ENCODE results near the gene GNPTG. TPM values are rescaled to one million over a fixed set of nuclear protein-coding genes. Genes with fewer than 3 reads are reported as not detected.

GNPTG gene
- total and polyA plus RNA-seq, 2 of the 13 experiments (the other 11 are each of a cell fraction or from before 2014, with no cell fraction given): 22.7 to 71.1 TPM

- no peak for TF ChIP-seq ZBTB26 (CRISPR knock-in tag; IDR thresholded peaks at IDR 0.05; ENCODE audit: borderline replicate concordance)
- TF ChIP-seq HMGXB4 (CRISPR knock-in tag; IDR thresholded peaks at IDR 0.05; ENCODE audit: borderline replicate concordance in 1 of 2, low read depth in 1 of 2): 0 out of 4 replicates have a peak, but pooled peaks of 1 of the 2 experiments have one; percentile 10
- no peak for TF ChIP-seq MYNN (CRISPR knock-in tag; IDR thresholded peaks at IDR 0.05; ENCODE audit: low read depth)
- no peak for TF ChIP-seq ZNF703 (CRISPR knock-in tag; IDR thresholded peaks at IDR 0.05; ENCODE audit: borderline replicate concordance)
- no peak; the same call in 1 of the 2 replicates for TF ChIP-seq HOXA3 (CRISPR knock-in tag; IDR thresholded peaks at IDR 0.05)
- peak; percentile 59 for TF ChIP-seq RBM39 (IDR thresholded peaks at IDR 0.05; ENCODE audit: low read depth, low read length, poor library complexity, severe bottlenecking)
- TF ChIP-seq ZNF230 (CRISPR knock-in tag; IDR thresholded peaks at IDR 0.05): no peak
- no peak for TF ChIP-seq ZNF234 (CRISPR knock-in tag; conservative IDR thresholded peaks at IDR 0.05)
- TF ChIP-seq KAT7 (CRISPR knock-in tag; IDR thresholded peaks at IDR 0.05; ENCODE audit: borderline replicate concordance): no peak
- TF ChIP-seq BORCS8-MEF2B (CRISPR knock-in tag; IDR thresholded peaks at IDR 0.05): no peak
- peak; percentile 52; the same call in 1 of the 2 replicates for TF ChIP-seq ZNF709 (CRISPR knock-in tag; IDR thresholded peaks at IDR 0.05)
- peak; percentile 44 for TF ChIP-seq ZNF225 (CRISPR knock-in tag; IDR thresholded peaks at IDR 0.05)
- no peak for TF ChIP-seq HNF1A (IDR thresholded peaks at IDR 0.05; ENCODE audit: low read depth)
- TF ChIP-seq HNF1A (CRISPR knock-in tag; IDR thresholded peaks at IDR 0.05; ENCODE audit: borderline replicate concordance): no peak
- no peak; the same call in none of the 2 replicates for TF ChIP-seq TBX2 (CRISPR knock-in tag; IDR thresholded peaks at IDR 0.05; ENCODE audit: borderline replicate concordance)
- no peak for TF ChIP-seq BATF2 (CRISPR knock-in tag; IDR thresholded peaks at IDR 0.05)
- TF ChIP-seq ZFP62 (CRISPR knock-in tag; IDR thresholded peaks at IDR 0.05): no peak
- TF ChIP-seq GATA4 (IDR thresholded peaks at IDR 0.05; ENCODE audit: borderline replicate concordance, low read depth): no peak; the same call in 1 of the 2 replicates
- no peak for TF ChIP-seq ZNF333 (CRISPR knock-in tag; IDR thresholded peaks at IDR 0.05; ENCODE audit: borderline replicate concordance)
- no peak for TF ChIP-seq TSC22D2 (CRISPR knock-in tag; IDR thresholded peaks at IDR 0.05; ENCODE audit: borderline replicate concordance)
- no peak for TF ChIP-seq NFIC (IDR thresholded peaks at IDR 0.05; ENCODE audit: low read length)
Measured at GRCh38 chr16:1331712-1332617, 19.8 kb upstream of the GNPTG start (continued).
